DMS 273 (cell line): ENCODE measurements around the gene SLC24A3.

Source experiments
- DNase-seq: peaks from one replicate; lab custom pipeline; 2025; ENCODE audit not compliant: unreplicated experiment; lab: John Stamatoyannopoulos, UW

The SLC24A3 gene

GRCh38 chr20:19493794-19494495, 281.5 kb downstream of the SLC24A3 start:
- no peak for DNase-seq

DNA sequence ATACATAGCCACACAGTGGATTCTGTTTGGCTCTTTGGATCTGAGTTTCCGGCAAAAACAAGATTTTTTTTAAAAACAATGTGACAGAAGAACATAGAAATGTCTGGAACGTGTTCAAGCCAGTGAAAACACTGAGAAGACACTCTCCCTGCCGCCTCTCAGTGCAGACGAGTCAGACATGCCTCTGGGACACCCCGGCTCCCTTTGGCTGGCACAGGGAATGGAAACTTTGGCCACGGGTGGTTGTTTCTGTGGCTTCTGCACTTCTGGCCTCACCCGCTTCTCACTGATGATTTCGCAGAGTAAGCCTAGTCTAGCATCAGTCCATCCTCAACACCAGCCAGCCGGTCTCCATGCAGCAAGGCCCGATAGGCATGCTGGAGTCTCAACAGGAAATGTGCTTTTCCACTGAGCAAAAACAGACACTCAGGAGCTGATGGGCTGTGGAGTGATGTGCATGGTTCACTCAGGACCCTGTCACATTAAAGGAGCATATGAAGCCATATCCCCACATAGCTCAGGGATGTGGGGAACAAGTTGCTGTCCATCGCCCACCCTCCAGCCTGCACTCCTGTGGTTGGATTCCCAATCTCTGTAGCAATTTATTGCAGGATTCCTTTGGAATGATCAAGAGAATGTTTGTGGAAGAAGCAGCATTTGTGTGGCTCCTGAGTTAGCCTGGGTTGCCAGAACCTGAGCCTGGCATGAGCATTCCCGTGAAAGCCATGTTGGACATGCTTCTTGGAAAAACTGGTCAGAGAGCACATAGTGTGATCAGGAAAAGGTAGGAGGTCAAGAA, 283.7 kb downstream of the SLC24A3 start:
- DNase-seq: no peak

DNA sequence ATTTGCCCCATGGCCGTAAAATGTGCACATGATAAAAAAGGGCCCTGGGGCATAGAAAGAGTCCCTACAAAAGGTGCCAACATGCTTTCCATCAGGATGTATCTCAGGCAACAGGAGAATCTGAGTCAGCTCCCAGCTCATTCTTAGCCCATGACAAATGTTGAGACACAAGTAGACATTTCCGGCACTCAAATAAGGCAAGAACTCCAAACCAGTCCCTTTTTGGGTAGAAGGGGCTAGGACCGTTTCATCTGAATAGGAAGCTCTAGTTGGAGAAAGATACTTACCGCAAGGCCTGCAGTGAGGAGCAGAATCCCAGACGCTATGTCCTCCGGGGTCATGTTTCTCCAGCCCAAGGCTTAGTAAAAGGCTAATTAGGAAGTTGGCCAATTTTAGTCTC, 284.6 kb downstream of the SLC24A3 start:
- DNase-seq: no peak

- DNase-seq: no peak
Measured at GRCh38 chr20:19498756-19499155, 286.3 kb downstream of the SLC24A3 start.

DNA sequence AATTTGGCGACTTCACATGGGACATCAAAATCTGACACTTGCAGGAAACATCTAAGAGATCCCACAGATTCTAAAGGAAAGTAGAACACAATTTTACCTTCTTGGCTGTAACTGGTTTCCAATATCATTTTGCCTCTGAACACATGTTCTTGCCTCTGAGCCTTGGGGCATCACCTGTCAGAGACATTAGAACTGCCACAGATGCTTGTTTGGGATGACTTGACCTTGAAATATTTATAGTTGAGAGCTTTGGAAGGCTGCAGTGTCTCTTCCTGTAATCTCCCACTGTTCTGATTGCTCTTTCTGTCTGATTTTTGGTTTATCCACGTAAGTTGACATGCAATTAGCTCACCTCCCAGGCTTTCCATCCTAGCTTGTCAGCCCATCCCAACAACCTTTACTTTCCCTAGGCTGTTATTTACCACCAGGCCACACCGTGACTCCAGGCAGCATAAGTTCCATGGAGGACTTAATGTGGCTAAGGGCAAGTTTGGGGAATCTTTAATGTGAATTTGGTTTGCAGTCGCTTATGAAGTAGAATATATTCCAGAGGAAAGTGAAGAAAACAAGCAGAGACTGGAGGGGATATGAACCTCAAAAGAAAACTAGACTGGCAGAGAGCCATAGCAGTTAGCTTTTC, 289.2 kb downstream of the SLC24A3 start:
- DNase-seq: no peak

DNA sequence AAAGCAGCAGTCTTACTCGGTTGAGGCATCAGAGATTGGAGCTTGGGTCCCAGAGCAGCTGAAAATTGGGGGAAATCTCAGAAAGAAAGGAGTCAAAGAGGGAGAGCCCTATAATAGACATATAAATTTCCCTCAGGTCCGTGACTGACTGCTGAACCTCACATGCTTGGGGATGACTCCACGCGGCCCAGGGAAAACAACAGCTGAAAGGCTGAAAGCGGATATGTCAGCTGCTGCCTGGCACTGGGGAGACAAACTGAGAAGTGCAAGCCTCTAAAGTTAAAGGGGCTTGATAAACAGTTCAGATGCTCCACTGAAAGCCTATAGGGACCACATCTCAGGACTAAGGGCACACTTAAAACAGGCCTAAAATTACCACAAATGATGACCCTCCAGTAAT, 289.7 kb downstream of the SLC24A3 start:
- no peak for DNase-seq

GRCh38 chr20:19504251-19504650, 291.8 kb downstream of the SLC24A3 start:
- DNase-seq: no peak

GRCh38 chr20:19506021-19506420, 293.6 kb downstream of the SLC24A3 start:
- no peak for DNase-seq

- peak; percentile 23 for DNase-seq
Measured at GRCh38 chr20:19508449-19508848, 296.0 kb downstream of the SLC24A3 start.

DNA sequence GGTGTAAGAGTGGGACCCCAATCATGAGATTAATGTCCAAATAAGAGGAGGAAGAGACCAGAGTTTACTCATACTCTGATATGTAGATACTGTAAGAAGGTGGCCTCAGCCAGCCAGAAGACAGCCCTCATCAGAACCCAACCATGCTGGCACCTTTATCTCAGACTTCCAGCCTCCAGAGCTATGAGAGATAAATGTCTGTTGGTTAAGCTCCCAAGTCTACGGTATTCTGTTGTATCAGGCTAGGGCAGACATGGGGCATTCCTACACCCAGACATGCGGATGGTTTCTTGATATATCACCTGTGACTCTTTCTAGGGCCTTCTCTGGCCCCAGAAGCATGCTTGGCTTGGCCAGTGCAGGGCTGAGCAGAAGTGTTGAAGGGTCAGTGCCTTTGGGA, 298.2 kb downstream of the SLC24A3 start:
- DNase-seq: no peak

DNA sequence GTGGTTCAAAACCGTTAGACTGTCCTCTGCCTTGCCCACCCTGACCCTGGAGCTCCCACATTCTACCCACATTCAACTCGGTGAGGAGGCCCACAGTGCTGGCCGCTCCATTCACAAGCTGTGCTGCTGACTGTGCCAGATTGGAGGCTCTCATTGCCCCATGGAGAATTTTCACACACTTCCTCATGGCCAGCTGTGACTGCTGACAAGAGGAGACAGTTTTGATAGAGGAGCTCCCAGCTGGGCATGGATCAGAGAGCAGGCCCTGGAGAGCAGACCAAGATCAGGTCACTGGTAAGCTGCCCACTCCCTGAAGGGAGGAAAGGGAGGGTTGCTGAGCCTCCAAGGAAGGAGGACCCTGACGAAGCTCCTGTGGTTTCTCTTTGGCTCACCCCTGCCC, 299.5 kb downstream of the SLC24A3 start:
- DNase-seq: peak; percentile 7

GRCh38 chr20:19512886-19513677, 300.6 kb downstream of the SLC24A3 start:
- no peak for DNase-seq

DNA sequence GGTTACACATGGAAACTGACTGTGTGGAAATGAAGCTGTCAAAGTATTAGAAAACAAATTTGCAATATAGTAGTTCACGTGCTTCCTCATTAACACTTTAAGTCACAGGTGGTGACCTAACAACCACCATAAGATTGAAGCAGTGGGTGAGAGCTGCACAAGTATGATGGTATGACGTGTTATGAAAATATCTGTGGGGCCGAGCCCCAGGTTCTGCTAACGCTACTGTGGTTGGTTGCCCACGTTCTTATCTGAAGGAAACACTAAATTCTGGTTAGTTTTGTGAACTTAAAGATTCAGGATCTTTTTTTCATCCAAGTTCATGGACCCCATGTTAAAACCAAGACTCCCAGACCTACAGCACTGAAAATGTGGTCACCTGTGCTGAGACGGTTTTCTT, 302.6 kb downstream of the SLC24A3 start:
- no peak for DNase-seq

GRCh38 chr20:19519466-19519865, 307.0 kb downstream of the SLC24A3 start:
- DNase-seq: no peak

GRCh38 chr20:19520261-19520660, 307.8 kb downstream of the SLC24A3 start:
- peak; percentile 47 for DNase-seq

DNA sequence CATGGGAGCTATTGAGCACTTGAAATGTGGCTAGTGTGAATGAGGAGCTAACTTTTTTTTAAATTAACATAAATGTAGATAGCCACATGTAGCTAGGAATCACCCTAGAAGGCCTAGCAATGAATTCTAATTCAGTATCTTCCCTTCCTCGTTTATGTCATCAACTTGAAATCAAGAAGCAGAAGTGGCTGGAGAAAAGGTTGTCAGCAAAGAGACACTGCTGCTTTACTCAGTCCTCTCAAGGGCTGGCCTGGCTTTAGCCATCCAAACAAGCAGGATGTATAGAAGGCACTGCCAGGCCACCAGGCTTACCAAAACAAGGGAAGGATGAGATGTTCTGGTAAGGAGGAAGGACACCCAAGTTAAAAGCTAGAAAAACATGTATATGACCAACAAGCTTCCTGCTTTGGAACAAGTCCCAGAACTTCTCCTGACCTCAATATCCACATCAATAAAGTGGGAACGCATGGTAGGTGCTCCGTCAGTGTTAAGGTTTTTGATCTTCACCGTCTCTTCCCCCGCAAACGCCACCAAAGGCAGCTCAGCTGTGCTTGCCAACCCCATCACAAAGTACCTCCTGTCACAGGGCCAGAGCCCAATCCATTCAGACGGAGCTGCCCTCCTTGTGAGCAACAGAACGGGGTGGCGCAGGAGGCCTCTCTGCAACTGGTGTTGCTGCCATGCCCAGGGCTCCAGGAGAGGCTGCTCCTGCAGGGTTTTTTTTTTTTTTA, 309.8 kb downstream of the SLC24A3 start:
- DNase-seq: no peak

GRCh38 chr20:19522836-19523590, 310.6 kb downstream of the SLC24A3 start:
- no peak for DNase-seq

DNA sequence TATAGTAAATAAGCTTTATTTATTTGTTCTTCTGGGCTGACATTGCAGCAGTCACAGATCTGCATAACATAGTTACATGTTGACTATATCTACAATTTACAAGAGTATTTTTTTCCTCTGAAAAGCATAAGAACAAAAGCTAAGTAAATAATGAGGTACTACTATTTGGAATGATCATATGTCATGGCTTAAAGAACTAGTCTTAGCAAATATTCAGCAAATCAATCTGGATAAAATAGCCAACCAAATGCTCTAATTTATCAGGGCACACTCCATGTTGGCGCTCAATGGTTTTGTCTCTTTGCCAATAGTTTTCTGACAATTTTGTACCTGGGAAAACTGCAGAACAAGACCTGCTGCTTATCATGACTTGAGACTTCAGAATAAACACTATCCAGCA, 312.2 kb downstream of the SLC24A3 start:
- DNase-seq: no peak

DNA sequence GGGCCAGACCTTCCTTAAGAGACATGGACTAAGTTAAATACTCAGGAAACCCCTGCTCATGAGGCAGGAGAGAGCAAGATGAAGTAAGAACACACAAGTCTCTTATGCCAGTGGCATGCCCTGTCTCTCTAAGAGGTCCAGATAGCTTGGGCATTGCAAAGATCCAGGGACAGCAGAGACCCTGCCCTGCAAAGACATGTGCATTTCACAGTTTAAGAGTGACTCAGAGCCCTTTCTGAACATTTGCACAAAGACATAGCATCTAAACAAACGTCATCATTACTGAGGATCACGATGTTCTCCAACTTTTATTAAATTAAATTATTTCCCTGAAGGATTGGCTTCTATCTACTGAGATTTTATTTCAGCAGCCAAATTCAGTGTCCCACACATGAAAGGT, 315.1 kb downstream of the SLC24A3 start:
- DNase-seq: no peak
